Spleen (tissue), 11 donors: Measurements from ENCODE around the gene PTGES2. TPM values are rescaled to one million over a fixed set of nuclear protein-coding genes. Genes with fewer than 3 reads are reported as not detected.
A peak's percentile ranks its signal among the peaks of the same experiment; 100 is the strongest.

Experiments
- DNase-seq: peaks from one replicate; pipeline ENCODE4 v3.0.0-alpha.2; 2020
- H3K27ac ChIP-seq, 8 donors: fragments of 200-600 bp; sonication (generic) in 7 of 8; 1 replicate in 4 of 8; 2 replicates in 4 of 8; pipeline versions ENCODE4 v1.5.0 to v1.8.0; 2016 to 2021; ENCODE audit warnings: inconsistent platforms in 4 of 8, mild to moderate bottlenecking in 4 of 8, moderate library complexity in 1 of 8
- H3K27me3 ChIP-seq, 7 donors: fragments of 200-600 bp; sonication (generic) in 6 of 7; replicated peaks in 1 of 7; 1 replicate in 4 of 7; 2 replicates in 3 of 7; pipeline versions ENCODE4 v1.5.0 to v1.8.0; 2016 to 2021; ENCODE audit warnings: inconsistent platforms in 3 of 7, mild to moderate bottlenecking in 1 of 7
- H3K36me3 ChIP-seq, 6 donors: fragments of 200-600 bp; sonication (generic) in 5 of 6; 1 replicate in 4 of 6; 2 replicates in 2 of 6; pipeline versions ENCODE4 v1.5.0 to v1.8.0; 2016 to 2021; ENCODE audit warnings: inconsistent platforms in 2 of 6
- H3K4me1 ChIP-seq, 6 donors: fragments of 200-600 bp; sonication (generic) in 5 of 6; 1 replicate in 3 of 6; 2 replicates in 3 of 6; pipeline versions ENCODE4 v1.5.0 to v1.8.0; 2016 to 2021; ENCODE audit warnings: inconsistent platforms in 3 of 6
- H3K4me3 ChIP-seq, 8 donors: fragments of 200-600 bp; sonication (generic) in 7 of 8; 1 replicate in 4 of 8; 2 replicates in 4 of 8; pipeline versions ENCODE4 v1.5.0 to v1.8.0; 2016 to 2021; ENCODE audit warnings: inconsistent platforms in 4 of 8, mild to moderate bottlenecking in 4 of 8, moderate library complexity in 2 of 8
- H3K9me3 ChIP-seq, 8 donors: fragments of 200-600 bp; sonication (generic) in 7 of 8; 1 replicate in 4 of 8; 2 replicates in 4 of 8; pipeline versions ENCODE4 v1.5.0 to v1.8.0; 2016 to 2021; ENCODE audit warnings: inconsistent platforms in 4 of 8
- POLR2A ChIP-seq, 3 donors: fragments of 450-650 bp; IDR thresholded peaks; one replicate each; pipeline ENCODE4 v1.5.1; 2017; ENCODE audit warnings: antibody characterized with exemption in 3 of 3, mild to moderate bottlenecking in 1 of 3
- POLR2AphosphoS5 ChIP-seq, 3 donors: sonication (generic); formaldehyde crosslinking; IDR thresholded peaks; one replicate each; pipeline ENCODE4 v1.5.1; 2017; ENCODE audit warnings: antibody characterized with exemption in 3 of 3
- WGBS, 5 donors: extraction: QIAGEN DNeasy Blood & Tissue Kit in 3 of 5; methylation state at CpG; one replicate each; pipeline versions ENCODE4 v1.1.5 to v1.1.7; 2013 to 2018; 5-methylcytosine and 5-hydroxymethylcytosine counted together
- intact Hi-C: fragments of 100-400 bp; cut with DNase I; formaldehyde crosslinking; loops from one replicate; pipeline ENCODE4 v1.15.0; 2023; ENCODE audit warnings: low total_unique reads
- polyA plus RNA-seq, 3 donors: library from polyadenylated mRNA; stranded (reverse); fragments of 200-250 nt; gene quantifications; one replicate each; pipeline ENCODE4 v1.2.1, GENCODE V29; 2013
- total RNA-seq, 7 donors: library from RNA; depleted of rRNA in 3 of 7; stranded (reverse); fragments of >200 nt in 3 of 7; fragmentation: NEBNext Ultra II Directional in 4 of 7; extraction: Animal tissue kit (Norgen Biotek cat#: 25700) in 4 of 7; gene quantifications; one replicate each; pipeline versions ENCODE4 v1.1.0 to v1.2.1, GENCODE V29; 2016 to 2021
- TF ChIP-seq, protein P1 (sequence below), 11 experiments: fragments of 200-600 bp in 7 of 11; fragments of 450-650 bp in 4 of 11; sonication (generic) in 4 of 11; IDR thresholded peaks in 8 of 11; conservative IDR thresholded peaks in 3 of 11; 1 replicate in 7 of 11; 2 replicates in 4 of 11; pipeline versions ENCODE4 v1.4.0 to v1.8.0; 2016 to 2021; ENCODE audit warnings: antibody characterized with exemption in 11 of 11, inconsistent platforms in 4 of 11, mild to moderate bottlenecking in 1 of 11
- donor health status: healthy with polysubstance abuse.
- donor health status: DM: no; HTN: no; CAD: no; lungs with moderate emphysema.
- donor health status: DM: no; HTN: no; CAD: no.
- donor health status: Bipolar disorder and iron deficiency.
- donor health status: healthy.
- donor health status: DM: no; HTN: no; CAD: no.
- donor health status: DM: yes; HTN: yes; CAD: no.

Gene PTGES2
- total and polyA plus RNA-seq, 10 donors: 45.2 to 71.2 (median 56.5) TPM

DNA sequence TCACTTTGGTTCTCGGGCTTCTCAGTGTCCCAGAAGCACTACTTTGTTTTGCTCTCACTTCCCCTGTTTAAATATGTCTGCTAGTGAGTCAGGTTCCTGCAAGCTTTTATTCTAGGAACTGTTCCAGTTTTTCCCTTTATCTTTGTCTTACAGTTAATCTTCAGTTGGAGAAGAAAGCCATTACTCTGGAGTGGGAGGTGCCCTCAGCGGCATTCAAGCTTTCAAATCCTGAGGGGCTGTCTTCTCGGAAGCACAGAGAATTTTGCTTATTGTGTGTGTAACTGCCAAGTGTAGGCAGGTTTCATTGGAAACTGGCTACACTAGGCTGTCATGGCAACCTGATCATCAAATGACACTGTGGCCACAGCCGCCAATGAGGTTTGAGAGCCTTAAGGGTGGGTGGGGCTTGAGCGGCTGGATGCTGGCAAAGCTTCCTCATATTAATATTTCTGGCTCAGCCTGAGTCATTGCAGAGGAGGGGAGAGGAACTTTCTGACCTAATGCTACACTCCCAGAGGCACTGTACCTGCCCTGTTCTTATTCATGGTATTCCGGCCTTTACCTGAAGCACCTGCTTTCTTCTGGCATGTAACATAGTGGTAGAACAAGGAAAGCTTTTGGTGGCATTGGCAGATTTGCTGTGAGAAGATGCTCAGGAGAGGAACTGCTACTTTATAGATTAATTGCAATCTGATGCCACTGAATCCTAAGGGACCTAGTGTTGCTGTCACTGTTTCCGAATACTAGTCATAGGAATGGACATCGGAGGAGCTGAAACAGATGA lies 33.2 kb downstream of the PTGES2 start:
- H3K36me3 ChIP-seq: peaks cover 0 to 17% (median 0%) of the 10 kb centered on the region in 6 donors
- intact Hi-C loops: loop anchor here (10.0 kb wide), 1 partner anchor 50 kb away; no protein-coding TSS in a partner anchor
- H3K27me3 ChIP-seq: no peaks in the 10 kb centered on the region
- peaks cover 47 to 98% (median 92%) of the 10 kb centered on the region in 6 donors for H3K4me1 ChIP-seq
- TF ChIP-seq POLR2AphosphoS5 (IDR thresholded peaks at IDR 0.05) (peak in 2 of 3 donors; percentile 64 to 71), POLR2A (IDR thresholded peaks at IDR 0.05) (peak in 1 of 3 donors; percentile 23)
- TF ChIP-seq, protein P1, sequence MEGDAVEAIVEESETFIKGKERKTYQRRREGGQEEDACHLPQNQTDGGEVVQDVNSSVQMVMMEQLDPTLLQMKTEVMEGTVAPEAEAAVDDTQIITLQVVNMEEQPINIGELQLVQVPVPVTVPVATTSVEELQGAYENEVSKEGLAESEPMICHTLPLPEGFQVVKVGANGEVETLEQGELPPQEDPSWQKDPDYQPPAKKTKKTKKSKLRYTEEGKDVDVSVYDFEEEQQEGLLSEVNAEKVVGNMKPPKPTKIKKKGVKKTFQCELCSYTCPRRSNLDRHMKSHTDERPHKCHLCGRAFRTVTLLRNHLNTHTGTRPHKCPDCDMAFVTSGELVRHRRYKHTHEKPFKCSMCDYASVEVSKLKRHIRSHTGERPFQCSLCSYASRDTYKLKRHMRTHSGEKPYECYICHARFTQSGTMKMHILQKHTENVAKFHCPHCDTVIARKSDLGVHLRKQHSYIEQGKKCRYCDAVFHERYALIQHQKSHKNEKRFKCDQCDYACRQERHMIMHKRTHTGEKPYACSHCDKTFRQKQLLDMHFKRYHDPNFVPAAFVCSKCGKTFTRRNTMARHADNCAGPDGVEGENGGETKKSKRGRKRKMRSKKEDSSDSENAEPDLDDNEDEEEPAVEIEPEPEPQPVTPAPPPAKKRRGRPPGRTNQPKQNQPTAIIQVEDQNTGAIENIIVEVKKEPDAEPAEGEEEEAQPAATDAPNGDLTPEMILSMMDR (IDR thresholded peaks at IDR 0.05 in 8 of 11, conservative IDR thresholded peaks at IDR 0.05 in 3 of 11): no peak
- H3K27ac ChIP-seq: peak overlapping the region; percentile 32 to 91 (median 83)
- peak overlapping the region in 1 of 8 donors; percentile 25 for H3K4me3 ChIP-seq
- H3K9me3 ChIP-seq: no peaks in the 10 kb centered on the region
- WGBS, 5 donors: 27 to 35% (median 29%) methylated on average over 8 of the region's 8 CpGs
- DNase-seq: peak; percentile 89

DNA sequence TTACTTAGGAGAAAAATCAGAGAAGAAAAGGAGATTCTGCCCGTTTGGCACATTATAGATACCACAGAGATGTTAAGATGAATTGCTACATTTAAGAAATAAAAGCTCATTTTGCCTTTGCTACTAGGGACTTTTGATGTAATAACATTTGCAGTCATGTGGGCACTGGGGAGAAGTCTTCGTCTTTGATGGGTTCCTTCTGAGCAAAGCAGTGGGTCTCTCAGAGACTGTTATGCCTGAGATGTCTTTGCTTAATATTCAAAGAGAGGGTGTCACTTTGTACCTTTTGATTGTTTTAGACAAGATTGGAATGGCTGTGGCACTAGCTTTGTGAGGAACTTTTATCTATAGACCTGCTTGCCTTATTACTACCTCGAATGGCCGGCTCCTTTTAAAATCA lies 34.5 kb downstream of the PTGES2 start:
- 45 to 67% (median 52%) methylated on average over 4 of the region's 4 CpGs for WGBS, 5 donors

DNA sequence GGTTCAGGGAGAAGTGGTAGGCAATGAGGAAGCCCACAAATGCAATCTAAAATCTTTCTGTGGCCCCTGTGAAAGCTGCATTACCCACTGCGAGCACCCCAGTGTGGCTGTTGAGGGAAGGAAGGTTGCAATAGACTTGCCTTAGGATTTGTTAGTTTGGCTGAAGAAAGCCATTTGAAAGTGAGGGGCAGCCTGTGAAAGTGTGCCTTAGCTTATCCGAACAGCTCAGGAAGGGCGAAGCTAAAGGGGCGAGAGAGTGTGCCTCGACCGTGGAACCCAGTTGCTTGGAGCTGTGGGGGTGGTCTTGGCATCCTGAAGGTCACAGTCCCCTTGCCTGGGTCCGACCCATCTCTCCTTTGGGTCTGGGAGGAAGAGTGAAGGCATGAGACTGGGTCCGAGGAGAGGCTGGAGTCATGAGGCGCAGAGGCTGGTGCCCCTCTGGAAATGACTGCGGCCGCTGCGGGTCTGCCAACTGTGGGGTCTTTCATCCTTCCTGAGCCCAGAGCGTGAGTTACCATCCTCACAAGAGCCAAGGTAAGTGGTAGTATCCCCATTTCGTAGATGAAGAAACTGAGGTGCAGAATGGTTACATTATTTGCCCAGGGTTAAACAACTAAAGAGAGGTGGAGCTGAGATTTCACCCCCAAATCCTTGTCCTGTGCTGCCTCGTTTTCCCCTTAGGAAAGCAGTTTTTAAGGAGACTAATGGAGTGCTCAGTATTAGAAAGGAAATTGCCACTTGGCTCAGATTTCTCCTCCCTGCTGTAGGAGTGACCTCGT lies 35.1 kb downstream of the PTGES2 start:
- 70 to 85% (median 71%) methylated on average over 16 of the region's 16 CpGs for WGBS, 5 donors
- DNase-seq: peak; percentile 54
- intact Hi-C loops: loop anchor here (10.0 kb wide), 1 partner anchor 48 kb away; no protein-coding TSS in a partner anchor
- Histone ChIP-seq H3K4me1 (peaks cover 45 to 98% (median 88%) of the 10 kb centered on the region in 6 donors), H3K27ac (peak overlapping the region in 7 of 8 donors; percentile 77 to 91 (median 83)), H3K4me3 (peak overlapping the region in 1 of 8 donors; percentile 15), H3K9me3 (no peaks in the 10 kb centered on the region), H3K27me3 (no peaks in the 10 kb centered on the region), H3K36me3 (peaks cover 0 to 16% (median 0%) of the 10 kb centered on the region in 6 donors)
- TF ChIP-seq POLR2A (IDR thresholded peaks at IDR 0.05): no peak
- no peak for TF ChIP-seq POLR2AphosphoS5 (IDR thresholded peaks at IDR 0.05)
- TF ChIP-seq, protein P1 (IDR thresholded peaks at IDR 0.05 in 8 of 11, conservative IDR thresholded peaks at IDR 0.05 in 3 of 11): no peak

More for the DNA sequence above, 34.5 kb downstream of the PTGES2 start:
- Histone ChIP-seq H3K4me1 (peaks cover 47 to 98% (median 91%) of the 10 kb centered on the region in 6 donors), H3K9me3 (no peaks in the 10 kb centered on the region), H3K27ac (peak overlapping the region; percentile 32 to 91 (median 83)), H3K36me3 (peaks cover 0 to 16% (median 0%) of the 10 kb centered on the region in 6 donors), H3K27me3 (no peaks in the 10 kb centered on the region), H3K4me3 (no peak overlapping the region)
- no peak for DNase-seq
- intact Hi-C loops: loop anchor here (10.0 kb wide), 1 partner anchor 48 kb away; no protein-coding TSS in a partner anchor
- TF ChIP-seq POLR2A (IDR thresholded peaks at IDR 0.05) (no peak), POLR2AphosphoS5 (IDR thresholded peaks at IDR 0.05) (no peak)
- TF ChIP-seq, protein P1 (IDR thresholded peaks at IDR 0.05 in 8 of 11, conservative IDR thresholded peaks at IDR 0.05 in 3 of 11): no peak
